GM12892 (cell line): Measurements from ENCODE around the gene KIAA0513.

Experiments
- POLR2A ChIP-seq: IDR thresholded peaks from 2 replicates; pipeline ENCODE4 v1.6.1; 2011; ENCODE audit warnings: low read depth, low read length, control low read depth
- POLR2AphosphoS5 ChIP-seq: IDR thresholded peaks from 2 replicates; pipeline ENCODE4 v1.6.1; 2011; ENCODE audit warnings: low read depth, low read length, control low read depth
- TAF1 ChIP-seq: IDR thresholded peaks from 2 replicates; pipeline ENCODE4 v1.6.1; 2011; ENCODE audit warnings: low read depth, mild to moderate bottlenecking, control low read depth, low read length, borderline replicate concordance

DNA sequence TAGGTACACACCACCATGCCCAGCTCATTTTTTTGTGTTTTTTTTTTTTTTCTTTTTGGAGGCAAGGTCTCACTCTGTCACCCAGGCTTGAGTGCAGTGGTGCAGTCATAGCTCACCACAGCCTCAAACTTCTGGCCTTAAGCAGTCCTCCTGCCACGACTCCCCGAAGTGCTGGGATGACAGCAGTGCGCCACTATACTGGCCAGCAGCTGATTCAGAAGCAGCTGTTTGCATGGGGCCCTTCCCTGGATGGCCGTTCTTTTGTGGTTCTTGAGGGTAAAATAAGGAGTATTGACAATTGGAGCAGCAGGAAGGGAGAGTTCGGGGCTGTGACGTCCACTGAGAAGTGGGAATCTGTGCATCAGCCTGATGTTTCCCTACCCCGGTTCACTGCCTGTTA, 41.6 kb downstream of the KIAA0513 start:
- TF ChIP-seq POLR2A, result no peak
- no peak for TF ChIP-seq TAF1
- TF ChIP-seq POLR2AphosphoS5, result no peak
